HG03135 (cell line): ENCODE data around the gene SPG11.
"Not testable (repeated sequence)": the region's sequence is repeated elsewhere in the genome, so short reads cannot be mapped to it uniquely, and the experiment has no call there.

Experiments
- ATAC-seq: cut with Tn5 transposase; IDR thresholded peaks from one replicate; pipeline ENCODE4 v1.9.1; 2021; ENCODE audit warnings: mild to moderate bottlenecking, moderate library complexity; ENCODE audit not compliant: unreplicated experiment

SPG11 gene

GRCh38 chr15:44676676-44677075 lies 13.2 kb upstream of the SPG11 start:
- no peak for ATAC-seq

- no peak for ATAC-seq
Observed at GRCh38 chr15:44675911-44676310, 12.4 kb upstream of the SPG11 start.

- no peak for ATAC-seq
Observed at GRCh38 chr15:44673639-44674038, 10.2 kb upstream of the SPG11 start.

- ATAC-seq, result no peak
Observed at GRCh38 chr15:44670087-44670950, 6.9 kb upstream of the SPG11 start.

- no peak for ATAC-seq
Observed at GRCh38 chr15:44668921-44669320, 5.5 kb upstream of the SPG11 start.

- no peak for ATAC-seq
Observed at GRCh38 chr15:44667039-44667360, 3.5 kb upstream of the SPG11 start.

- no peak for ATAC-seq
Observed at GRCh38 chr15:44666210-44667038, 3.0 kb upstream of the SPG11 start.

DNA sequence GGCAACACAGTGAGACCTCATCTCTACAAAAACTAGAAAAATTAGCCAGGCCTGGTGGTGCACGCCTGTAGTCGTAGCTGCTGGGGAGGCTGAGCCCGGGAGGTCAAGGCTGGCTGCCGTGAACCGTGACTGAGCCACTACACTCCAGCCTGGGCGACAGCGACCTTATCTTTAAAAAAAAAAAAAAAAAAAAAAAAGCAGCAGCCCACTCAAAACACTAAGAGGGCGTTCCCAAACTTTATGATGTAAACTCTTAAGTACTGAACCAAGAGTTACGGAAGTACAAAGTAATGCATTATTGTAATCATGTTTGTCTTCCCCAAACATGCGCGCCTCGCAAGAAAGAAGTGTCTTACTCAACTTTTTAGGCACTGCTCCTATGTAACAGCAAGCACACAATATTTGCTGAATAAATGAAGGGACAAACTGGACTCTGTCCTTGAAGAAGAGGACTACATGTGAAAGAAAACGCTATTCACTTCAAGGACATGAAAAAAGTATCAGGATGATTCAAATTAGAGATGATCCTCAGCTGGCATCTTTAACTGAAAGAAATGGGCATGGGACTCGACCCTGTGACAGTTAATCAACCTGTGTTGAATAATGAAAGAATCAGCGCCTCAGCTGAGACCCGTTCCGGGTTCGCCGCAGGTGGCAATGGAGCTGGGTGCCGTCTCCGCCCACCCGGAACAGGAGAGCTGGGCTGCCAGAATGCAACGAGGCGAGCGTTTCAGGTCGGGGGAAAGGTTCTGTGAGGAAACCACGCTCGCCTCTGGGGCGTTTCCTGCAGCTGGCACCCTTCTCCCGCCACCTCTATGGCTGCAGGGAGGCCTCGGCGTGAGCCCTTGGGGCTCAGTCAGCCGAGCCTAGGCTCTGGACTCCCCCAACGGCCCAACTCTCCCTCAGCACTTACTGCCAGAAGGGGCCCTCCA lies 718 bp downstream of the SPG11 start:
- ATAC-seq, result peak; percentile 55

DNA sequence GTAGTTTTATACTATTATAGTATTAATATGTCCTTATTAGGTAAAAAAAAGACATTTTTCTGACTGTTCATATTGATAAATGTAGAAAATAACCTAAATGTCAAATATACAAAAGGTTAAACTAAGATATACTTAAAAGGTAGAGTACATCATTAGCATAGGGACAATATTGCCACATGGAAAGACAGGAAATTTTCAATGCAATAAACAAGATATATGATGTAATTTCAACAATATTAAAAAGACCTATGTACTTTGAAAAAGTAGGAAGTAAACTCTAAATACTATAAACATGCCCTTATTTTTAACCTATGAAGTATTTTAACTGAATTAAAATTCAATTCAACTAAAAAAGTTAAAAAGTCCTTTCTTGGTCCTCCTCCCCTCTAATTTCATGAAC lies 1.9 kb downstream of the SPG11 start:
- no peak for ATAC-seq

- ATAC-seq, result no peak
Observed at GRCh38 chr15:44659056-44659455, 4.4 kb downstream of the SPG11 start.

DNA sequence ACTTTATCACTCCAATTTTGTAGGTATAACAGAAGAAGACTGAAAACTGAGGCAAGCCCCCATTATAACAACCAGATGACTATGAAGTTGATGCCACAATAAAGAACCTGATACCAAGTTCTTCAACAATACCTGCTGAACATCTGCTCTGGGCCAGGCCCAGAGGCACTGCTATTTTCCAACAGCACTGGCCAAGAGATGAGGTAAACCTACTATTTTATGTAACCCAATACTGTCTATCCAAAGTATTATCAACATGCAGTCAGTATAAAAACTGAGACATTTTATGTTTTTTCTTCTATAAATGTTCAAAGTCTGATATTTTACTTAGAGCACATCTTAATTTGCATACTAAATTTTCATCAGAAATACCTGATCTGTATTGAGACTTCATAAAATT lies 6.1 kb downstream of the SPG11 start:
- ATAC-seq, result no peak

- no peak for ATAC-seq
Observed at GRCh38 chr15:44656913-44657312, 6.5 kb downstream of the SPG11 start.

DNA sequence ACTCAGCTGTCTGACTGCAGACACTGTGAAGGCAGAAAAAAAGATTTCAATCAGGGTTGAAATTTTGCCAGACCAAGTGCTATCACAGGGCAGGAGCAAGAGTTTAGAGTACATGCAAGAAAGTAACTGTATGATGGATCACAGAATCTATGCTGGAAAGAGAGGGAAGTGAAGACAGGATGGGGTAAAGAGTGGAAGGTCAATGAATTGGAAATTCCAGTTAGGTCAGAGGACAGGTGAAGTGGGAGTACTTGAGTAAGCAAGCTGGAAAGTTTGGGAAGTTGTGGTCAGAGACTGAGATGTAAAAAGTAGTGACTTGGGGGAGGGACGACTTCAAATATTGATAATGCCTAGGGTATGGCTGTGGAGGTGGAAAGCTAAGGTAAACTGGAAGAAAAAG lies 7.2 kb downstream of the SPG11 start:
- ATAC-seq, result no peak

- ATAC-seq, result no peak
Observed at GRCh38 chr15:44654858-44655257, 8.6 kb downstream of the SPG11 start.

DNA sequence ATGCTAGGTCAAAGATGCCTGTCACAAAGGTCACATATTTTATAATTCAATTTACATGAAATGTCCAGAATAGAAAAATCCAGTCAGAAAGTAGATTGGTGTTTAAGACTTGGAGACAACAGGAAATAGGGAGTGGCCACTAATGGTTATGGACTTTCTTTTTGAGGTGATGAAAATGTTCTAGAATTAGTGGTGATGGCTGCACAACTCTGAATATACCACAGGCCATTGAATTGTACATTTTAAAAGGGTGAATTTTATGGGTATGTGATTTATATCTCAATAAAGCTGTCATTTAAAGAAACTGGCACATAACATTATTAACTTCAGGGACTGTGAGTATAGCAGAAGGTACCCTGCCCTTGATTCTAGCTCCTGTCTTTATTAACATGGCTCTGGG lies 15.8 kb downstream of the SPG11 start:
- no peak for ATAC-seq

DNA sequence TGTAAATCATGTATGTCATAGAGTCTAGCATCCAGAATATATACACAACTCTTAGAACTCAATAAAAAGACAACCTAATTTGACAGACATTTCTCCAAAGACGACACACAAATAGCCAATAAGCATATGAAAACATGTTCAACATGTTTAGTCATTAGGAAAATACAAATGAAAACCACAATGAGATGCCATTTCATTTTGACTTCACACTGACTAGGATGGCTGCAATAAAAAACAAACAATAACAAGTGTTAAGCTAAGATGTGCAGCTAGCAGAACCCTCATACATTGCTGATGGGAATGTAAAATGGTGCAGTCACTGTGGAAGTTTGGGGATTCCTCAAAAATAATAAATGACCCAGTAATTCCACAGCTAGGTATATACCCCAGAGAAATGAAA lies 16.4 kb downstream of the SPG11 start:
- ATAC-seq, result no peak

- ATAC-seq, result no peak
Observed at GRCh38 chr15:44646460-44646859, 17.0 kb downstream of the SPG11 start.

- ATAC-seq, result no peak
Observed at GRCh38 chr15:44641651-44642050, 21.8 kb downstream of the SPG11 start.

DNA sequence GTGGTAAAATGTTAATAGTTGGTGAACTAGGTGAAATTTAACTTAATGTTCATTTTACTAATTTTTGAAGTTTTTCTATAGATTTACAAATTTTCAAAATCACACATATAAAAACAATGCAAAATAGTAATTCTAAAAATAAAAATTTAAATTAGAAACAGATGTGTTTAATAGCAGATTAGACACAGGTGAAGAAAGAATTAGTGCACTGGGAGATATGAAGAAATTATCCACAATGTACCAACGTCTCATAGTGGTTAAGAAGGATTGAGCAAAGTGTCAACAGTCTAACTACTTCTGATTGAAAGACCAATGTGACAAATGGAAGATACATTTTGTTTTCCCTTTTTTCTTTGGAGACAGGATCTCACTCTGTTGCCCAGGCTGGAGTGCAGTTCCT lies 26.5 kb downstream of the SPG11 start:
- ATAC-seq, result no peak

DNA sequence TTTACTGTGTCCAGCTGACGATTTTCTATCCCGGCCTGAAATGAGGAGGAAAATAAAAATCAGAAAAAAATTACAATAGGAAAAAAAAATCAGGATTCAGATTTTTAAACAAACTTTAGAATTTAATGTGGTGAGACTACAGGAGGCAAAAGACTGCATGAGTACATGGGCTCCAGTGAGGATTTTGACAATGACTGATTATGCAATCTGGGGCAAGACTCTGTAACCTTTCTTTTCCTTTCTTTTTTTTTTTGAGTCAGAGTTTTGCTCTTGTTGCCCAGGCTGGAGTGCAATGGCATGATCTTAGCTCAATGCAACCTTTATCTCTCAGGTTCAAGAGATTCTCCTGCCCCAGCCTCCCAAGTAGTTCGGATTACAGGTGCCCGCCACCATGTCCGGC lies 29.9 kb downstream of the SPG11 start:
- no peak for ATAC-seq

DNA sequence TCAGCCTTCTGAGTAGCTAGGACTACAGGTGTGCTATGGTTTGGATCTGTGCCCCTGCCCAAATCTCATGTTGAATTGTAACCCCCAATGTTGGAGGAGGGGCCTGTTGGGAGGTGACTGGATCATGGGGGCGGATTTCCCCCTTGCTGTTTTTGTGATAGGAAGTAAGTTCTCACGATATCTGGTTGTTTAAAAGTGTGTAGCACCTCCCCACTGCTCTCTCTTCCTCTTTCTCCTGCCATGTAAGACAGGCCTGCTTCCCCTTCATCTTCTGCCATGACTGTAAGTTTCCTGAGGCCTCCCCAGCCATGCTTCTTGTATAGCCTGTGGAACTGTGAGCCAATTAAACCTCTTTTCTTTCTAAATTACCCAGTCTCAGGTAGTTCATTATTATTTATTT lies 38.2 kb downstream of the SPG11 start:
- ATAC-seq, result not testable (repeated sequence)
